HCT116 (cell line): ENCODE measurements around the gene ANKRD44. TPM values are rescaled to one million over a fixed set of nuclear protein-coding genes. Genes with fewer than 3 reads are reported as not detected.

Experiments
- ATAC-seq: fragments of 200-7000 bp; cut with Tn5 transposase; 2 replicates; pipeline ENCODE4 v1.9.1; 2020; ENCODE audit warnings: mild to moderate bottlenecking, moderate library complexity
- BruUV-seq: library from RNA; stranded (reverse); fragments of 400-500 nt; replicated peaks from 2 replicates; lab custom pipeline; 2021; lab: Mats Ljungman, UMichigan
- CTCF ChIA-PET: fragments of 300-600 bp; sonication (Branson Sonifier 250); formaldehyde crosslinking; loops from one replicate; lab custom pipeline; 2021; ENCODE audit warnings: antibody characterized with exemption; lab: Charles Lee
- POLR2A ChIA-PET: fragments of 300-600, 350-600 bp; sonication (Branson Sonifier 250); formaldehyde crosslinking; loops from one replicate; lab custom pipeline; 2021; ENCODE audit warnings: antibody characterized with exemption; lab: Charles Lee
- RAD21 ChIA-PET, 2 experiments: fragments of 300-600 bp; sonication (Branson Sonifier 250); formaldehyde crosslinking; loops; one replicate each; lab custom pipeline; 2023; ENCODE audit warnings: low total read pairs in 2 of 2; ENCODE audit not compliant: uncharacterized antibody in 2 of 2, unreplicated experiment in 2 of 2, low non-redundant PET in 1 of 2; lab: Charles Lee
- DNase-seq: peaks from one replicate; pipeline ENCODE4 v3.0.0-alpha.2; 2010; ENCODE audit warnings: low read depth, low spot score
- H2AFZ ChIP-seq: fragments of 200-600 bp; shearing (Covaris generic), sonication (generic); 2 replicates; pipeline ENCODE4 v1.6.1; 2017; ENCODE audit warnings: low read depth, mixed run types, mixed read lengths, antibody characterized with exemption, low read length; ENCODE audit not compliant: poor library complexity, severe bottlenecking
- H3K27ac ChIP-seq: 2 replicates; pipeline ENCODE4 v1.5.1; 2012; ENCODE audit warnings: low read depth, low read length
- H3K27me3 ChIP-seq: fragments of 200-600 bp; sonication (generic); 2 replicates; pipeline ENCODE4 v1.6.1; 2016; ENCODE audit warnings: mixed run types, low read length, mixed read lengths; ENCODE audit not compliant: insufficient read depth
- H3K36me3 ChIP-seq, 2 experiments: fragments of 200-500 bp in 1 of 2; fragments of 200-600 bp in 1 of 2; sonication (Bioruptor generic) in 1 of 2; sonication (generic) in 1 of 2; 2 replicates each; pipeline versions ENCODE4 v1.5.1 to v1.6.1; 2014 to 2016; ENCODE audit warnings: low read length in 2 of 2, inconsistent platforms in 1 of 2, mixed read lengths in 1 of 2, mixed run types in 1 of 2; ENCODE audit not compliant: insufficient read depth in 2 of 2, control insufficient read depth in 1 of 2
- H3K4me1 ChIP-seq, 2 experiments: fragments of 200-600 bp in 1 of 2; sonication (generic) in 1 of 2; 2 replicates each; pipeline versions ENCODE4 v1.5.1 to v1.6.1; 2012 to 2017; ENCODE audit warnings: low read length in 2 of 2, inconsistent platforms in 1 of 2, mild to moderate bottlenecking in 1 of 2, mixed read lengths in 1 of 2, mixed run types in 1 of 2, moderate library complexity in 1 of 2; ENCODE audit not compliant: insufficient read depth in 2 of 2, control insufficient read depth in 1 of 2
- H3K4me2 ChIP-seq: fragments of 200-600 bp; sonication (generic); 2 replicates; pipeline ENCODE4 v1.6.1; 2017; ENCODE audit warnings: mixed run types, low read length, mixed read lengths
- H3K4me3 ChIP-seq, 2 experiments: fragments of 200-600 bp in 1 of 2; sonication (generic) in 1 of 2; replicated peaks in 1 of 2; 2 replicates each; pipeline ENCODE4 v1.5.1; 2011 to 2016; ENCODE audit warnings: low read length in 2 of 2, control low read depth in 1 of 2, low read depth in 1 of 2, mild to moderate bottlenecking in 1 of 2, mixed read lengths in 1 of 2, mixed run types in 1 of 2
- H3K79me2 ChIP-seq: fragments of 200-600 bp; sonication (generic); 2 replicates; pipeline ENCODE4 v1.6.1; 2017; ENCODE audit warnings: mild to moderate bottlenecking, mixed run types, low read length, moderate library complexity, mixed read lengths; ENCODE audit not compliant: insufficient read depth
- H3K9ac ChIP-seq: fragments of 200-600 bp; sonication (generic); 2 replicates; pipeline ENCODE4 v1.6.1; 2016; ENCODE audit warnings: low read length, mixed read lengths
- H3K9me2 ChIP-seq: fragments of 200-600 bp; sonication (generic), shearing (Covaris generic); 2 replicates; pipeline ENCODE4 v1.6.1; 2017; ENCODE audit warnings: mixed run types, mild to moderate bottlenecking, moderate library complexity; ENCODE audit not compliant: insufficient read depth
- H3K9me3 ChIP-seq, 2 experiments: fragments of 200-500 bp in 1 of 2; fragments of 200-600 bp in 1 of 2; sonication (Bioruptor generic) in 1 of 2; sonication (generic) in 1 of 2; 2 replicates each; pipeline ENCODE4 v1.6.1; 2014 to 2017; ENCODE audit warnings: low read length in 2 of 2, mixed read lengths in 2 of 2, inconsistent platforms in 1 of 2, low read depth in 1 of 2, mild to moderate bottlenecking in 1 of 2, mixed run types in 1 of 2, moderate library complexity in 1 of 2; ENCODE audit not compliant: control insufficient read depth in 1 of 2, insufficient read depth in 1 of 2
- H4K20me1 ChIP-seq: fragments of 200-600 bp; sonication (generic), shearing (Covaris generic); 2 replicates; pipeline ENCODE4 v1.6.1; 2017; ENCODE audit warnings: mixed run types, mild to moderate bottlenecking, moderate library complexity; ENCODE audit not compliant: insufficient read depth
- ATF3 ChIP-seq: IDR thresholded peaks from 2 replicates; pipeline ENCODE4 v1.6.1; 2012
- CEBPB ChIP-seq: IDR thresholded peaks from 2 replicates; pipeline ENCODE4 v1.6.1; 2012; ENCODE audit warnings: low read depth
- EZH2 ChIP-seq: fragments of 200-600 bp; sonication (generic); IDR thresholded peaks from 2 replicates; pipeline ENCODE4 v1.6.1; 2017; ENCODE audit warnings: antibody characterized with exemption, mixed run types
- FOSL1 ChIP-seq: IDR thresholded peaks from 2 replicates; pipeline ENCODE4 v1.6.1; 2012; ENCODE audit warnings: low read depth
- POLR2AphosphoS5 ChIP-seq: IDR thresholded peaks from 2 replicates; pipeline ENCODE4 v1.6.1; 2011; ENCODE audit warnings: mild to moderate bottlenecking, low read depth, low read length, moderate library complexity
- REST ChIP-seq: IDR thresholded peaks from 2 replicates; pipeline ENCODE4 v1.6.1; 2012; ENCODE audit warnings: low read depth
- TCF7L2 ChIP-seq: IDR thresholded peaks from 2 replicates; pipeline ENCODE4 v1.7.0; 2011; ENCODE audit warnings: borderline replicate concordance, inconsistent platforms; ENCODE audit not compliant: insufficient read depth, insufficient read length; ENCODE audit errors: extremely low read depth
- YY1 ChIP-seq: IDR thresholded peaks from 2 replicates; pipeline ENCODE4 v1.6.1; 2011; ENCODE audit warnings: low read length, low read depth, moderate library complexity, mild to moderate bottlenecking; ENCODE audit not compliant: insufficient replicate concordance; ENCODE audit errors: extremely low read depth
- ZBTB33 ChIP-seq: IDR thresholded peaks from 2 replicates; pipeline ENCODE4 v1.6.1; 2011; ENCODE audit warnings: mild to moderate bottlenecking, low read length, moderate library complexity; ENCODE audit not compliant: insufficient replicate concordance; ENCODE audit errors: extremely low read depth
- ZNF274 ChIP-seq: fragments of 200-500 bp; sonication (Bioruptor generic); IDR thresholded peaks from 2 replicates; pipeline ENCODE4 v1.6.1; 2014; ENCODE audit warnings: mild to moderate bottlenecking, low read depth, low read length, inconsistent platforms
- intact Hi-C: fragments of 100-400 bp; cut with micrococcal nuclease; formaldehyde crosslinking; loops from 2 replicates; pipeline ENCODE4 v1.10.0; 2022
- total RNA-seq: library from RNA; stranded (reverse); gene quantifications from one replicate; pipeline ENCODE4 v1.2.1, GENCODE V29; 2021; ENCODE audit not compliant: unreplicated experiment
- TF ChIP-seq, protein P1 (sequence below), 3 experiments: fragments of 200-600 bp in 1 of 3; sonication (generic) in 1 of 3; IDR thresholded peaks in 2 of 3; conservative IDR thresholded peaks in 1 of 3; 2 replicates each; pipeline ENCODE4 v1.5.1; 2012 to 2017; ENCODE audit warnings: low read depth in 2 of 3, low read length in 2 of 3, antibody characterized with exemption in 1 of 3, borderline replicate concordance in 1 of 3, control low read depth in 1 of 3, mild to moderate bottlenecking in 1 of 3, mixed read lengths in 1 of 3, mixed run types in 1 of 3, moderate library complexity in 1 of 3; ENCODE audit not compliant: insufficient read depth in 1 of 3

ANKRD44 gene
- total RNA-seq, 1 experiment from 2014 or later = 2.7 TPM

DNA sequence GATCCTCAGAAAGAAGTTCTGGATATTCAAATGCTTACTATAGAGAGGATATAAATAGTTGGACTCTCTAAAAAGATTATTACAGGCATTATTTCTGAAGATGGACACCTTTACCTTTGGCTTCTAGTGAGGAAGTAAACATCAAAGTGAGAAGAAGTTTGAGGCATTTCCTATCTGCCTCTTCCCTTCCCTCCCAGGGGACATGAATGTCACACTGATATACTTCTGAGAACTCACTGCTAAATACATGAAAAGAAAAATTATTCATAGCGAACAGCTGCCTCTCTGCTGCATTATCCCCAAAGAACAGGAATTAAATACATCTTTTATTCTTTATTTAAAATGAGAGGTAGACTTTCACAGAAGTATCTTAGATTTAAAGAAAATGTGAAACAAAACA lies 320.5 kb downstream of the ANKRD44 start:
- H3K36me3 ChIP-seq = no peaks in the 10 kb centered on the region
- no peak overlapping the region for H2AFZ ChIP-seq
- H3K4me1 ChIP-seq = peaks cover 13 to 22% of the 10 kb centered on the region in 2 experiments; a peak in 3 of 4 replicates
- no peaks in the 10 kb centered on the region for H3K27me3 ChIP-seq
- ATAC-seq = no peak
- POLR2A ChIA-PET = no interaction called here
- no peaks in the 10 kb centered on the region for H3K9me2 ChIP-seq
- BruUV-seq = no TSS peak
- CTCF ChIA-PET = no interaction called here
- RAD21 ChIA-PET = no interaction called here
- no peaks in the 10 kb centered on the region for H3K79me2 ChIP-seq
- no peak for DNase-seq
- H3K27ac ChIP-seq = no peak overlapping the region
- H3K4me3 ChIP-seq = no peak overlapping the region
- no peaks in the 10 kb centered on the region for H3K9me3 ChIP-seq
- no peaks in the 10 kb centered on the region for H4K20me1 ChIP-seq
- no peak overlapping the region for H3K4me2 ChIP-seq
- intact Hi-C loops = no loop called here
- TF ChIP-seq YY1 = no peak
- no peak for TF ChIP-seq POLR2AphosphoS5
- TF ChIP-seq, protein P1, sequence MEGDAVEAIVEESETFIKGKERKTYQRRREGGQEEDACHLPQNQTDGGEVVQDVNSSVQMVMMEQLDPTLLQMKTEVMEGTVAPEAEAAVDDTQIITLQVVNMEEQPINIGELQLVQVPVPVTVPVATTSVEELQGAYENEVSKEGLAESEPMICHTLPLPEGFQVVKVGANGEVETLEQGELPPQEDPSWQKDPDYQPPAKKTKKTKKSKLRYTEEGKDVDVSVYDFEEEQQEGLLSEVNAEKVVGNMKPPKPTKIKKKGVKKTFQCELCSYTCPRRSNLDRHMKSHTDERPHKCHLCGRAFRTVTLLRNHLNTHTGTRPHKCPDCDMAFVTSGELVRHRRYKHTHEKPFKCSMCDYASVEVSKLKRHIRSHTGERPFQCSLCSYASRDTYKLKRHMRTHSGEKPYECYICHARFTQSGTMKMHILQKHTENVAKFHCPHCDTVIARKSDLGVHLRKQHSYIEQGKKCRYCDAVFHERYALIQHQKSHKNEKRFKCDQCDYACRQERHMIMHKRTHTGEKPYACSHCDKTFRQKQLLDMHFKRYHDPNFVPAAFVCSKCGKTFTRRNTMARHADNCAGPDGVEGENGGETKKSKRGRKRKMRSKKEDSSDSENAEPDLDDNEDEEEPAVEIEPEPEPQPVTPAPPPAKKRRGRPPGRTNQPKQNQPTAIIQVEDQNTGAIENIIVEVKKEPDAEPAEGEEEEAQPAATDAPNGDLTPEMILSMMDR (IDR thresholded peaks at IDR 0.05 in 2 of 3, conservative IDR thresholded peaks at IDR 0.05 in 1 of 3; ENCODE audit: borderline replicate concordance in 1 of 3, insufficient read depth in 1 of 3, low read depth in 2 of 3, low read length in 2 of 3) = no peak
- no peak for TF ChIP-seq REST
- TF ChIP-seq ZNF274 = no peak
- no peak for TF ChIP-seq ATF3
- no peak for TF ChIP-seq CEBPB
- no peak for TF ChIP-seq EZH2
- no peak for TF ChIP-seq ZBTB33
- TF ChIP-seq FOSL1 = no peak
- no peak for TF ChIP-seq TCF7L2
- no peak overlapping the region for H3K9ac ChIP-seq
